Skeletal muscle satellite cell (primary cell): ENCODE results near the gene BARX2.

Experiments
- H3K27me3 ChIP-seq: 2 replicates; pipeline ENCODE4 v1.7.0; 2013; ENCODE audit warnings: low read length; ENCODE audit not compliant: control insufficient read depth, insufficient read depth
- H3K36me3 ChIP-seq: 2 replicates; pipeline ENCODE4 v1.7.0; 2013; ENCODE audit warnings: mild to moderate bottlenecking, control low read depth, low read length; ENCODE audit not compliant: insufficient read depth
- H3K4me1 ChIP-seq: 2 replicates; pipeline ENCODE4 v1.7.0; 2013; ENCODE audit warnings: low read length; ENCODE audit not compliant: control insufficient read depth, insufficient read depth
- H3K4me2 ChIP-seq: 2 replicates; pipeline ENCODE4 v1.7.0; 2013; ENCODE audit warnings: mild to moderate bottlenecking, low read length
- H3K4me3 ChIP-seq: 2 replicates; pipeline ENCODE4 v1.7.0; 2013; ENCODE audit warnings: low read length
- H3K9ac ChIP-seq: 2 replicates; pipeline ENCODE4 v1.7.0; 2013; ENCODE audit warnings: mild to moderate bottlenecking, low read depth, low read length, moderate library complexity
- H3K9me3 ChIP-seq: replicated peaks from 2 replicates; pipeline ENCODE4 v1.7.0; 2013; ENCODE audit warnings: mild to moderate bottlenecking, control low read depth, low read length

BARX2 gene

DNA sequence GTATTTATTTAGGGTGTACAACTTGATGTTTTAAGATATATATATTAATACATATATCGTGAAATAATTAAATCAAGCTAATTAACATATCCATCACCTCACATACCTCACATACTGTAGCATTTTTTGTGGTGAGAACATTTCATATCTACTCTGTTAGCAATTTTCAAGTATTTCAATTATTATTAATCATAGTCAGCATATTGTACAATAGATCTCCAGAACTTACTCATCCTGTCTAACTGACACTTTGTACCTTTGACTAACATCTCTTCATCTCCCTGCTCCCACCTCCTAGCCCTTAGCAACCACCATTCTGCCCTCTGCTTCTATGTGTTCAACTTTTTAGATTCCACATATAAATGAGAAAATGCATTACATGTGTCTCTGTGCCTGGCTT, 108.4 kb downstream of the BARX2 start:
- Histone ChIP-seq H3K4me3 (no peak overlapping the region), H3K4me1 (no peaks in the 10 kb centered on the region), H3K36me3 (no peaks in the 10 kb centered on the region), H3K4me2 (no peak overlapping the region), H3K9me3 (no peaks in the 10 kb centered on the region), H3K9ac (no peak overlapping the region), H3K27me3 (no peaks in the 10 kb centered on the region)

DNA sequence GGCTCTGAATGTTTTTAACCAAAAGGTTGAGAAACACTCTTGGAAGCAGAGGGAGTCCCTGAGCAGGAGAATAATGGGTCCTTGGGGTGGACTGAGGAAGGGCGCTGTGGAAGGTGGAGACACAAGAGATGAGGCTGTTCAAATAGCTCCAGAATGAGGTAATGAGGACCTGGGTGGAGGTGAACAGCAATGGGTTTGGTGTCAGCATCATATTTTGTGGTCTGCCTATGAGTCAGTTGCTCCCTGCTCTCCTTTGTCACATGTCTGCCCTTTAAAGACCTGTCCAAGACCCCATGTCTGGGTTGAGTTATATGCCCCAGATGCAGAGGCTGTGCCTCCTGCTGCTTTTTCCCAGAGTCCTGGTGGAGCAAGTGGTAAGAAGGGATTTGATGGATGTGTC, 113.6 kb downstream of the BARX2 start:
- Histone ChIP-seq H3K9me3 (no peaks in the 10 kb centered on the region), H3K4me3 (no peak overlapping the region), H3K36me3 (no peaks in the 10 kb centered on the region), H3K4me1 (no peaks in the 10 kb centered on the region), H3K4me2 (no peak overlapping the region), H3K27me3 (no peaks in the 10 kb centered on the region), H3K9ac (no peak overlapping the region)

DNA sequence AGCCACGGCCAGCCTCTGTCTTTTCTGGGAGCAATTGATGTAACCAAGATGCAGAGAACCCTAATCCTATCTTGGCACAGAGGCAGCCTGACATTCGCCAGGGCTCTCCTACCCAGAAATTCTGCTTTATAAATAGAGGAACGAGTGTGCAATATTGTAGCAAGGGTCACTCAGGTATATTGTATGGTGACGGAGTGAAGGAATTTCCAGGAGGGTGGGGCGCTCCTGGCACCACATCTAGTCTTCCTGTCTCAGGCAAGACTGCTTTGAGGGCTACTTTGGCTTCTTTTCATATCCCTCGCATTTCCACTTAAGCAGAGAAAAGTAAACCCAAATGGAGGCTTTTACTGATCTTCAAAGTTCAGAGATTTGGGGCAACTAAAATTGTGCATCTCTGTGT, 114.4 kb downstream of the BARX2 start:
- Histone ChIP-seq H3K9me3 (no peaks in the 10 kb centered on the region), H3K4me3 (no peak overlapping the region), H3K36me3 (no peaks in the 10 kb centered on the region), H3K4me1 (no peaks in the 10 kb centered on the region), H3K27me3 (no peaks in the 10 kb centered on the region), H3K9ac (no peak overlapping the region), H3K4me2 (no peak overlapping the region)

DNA sequence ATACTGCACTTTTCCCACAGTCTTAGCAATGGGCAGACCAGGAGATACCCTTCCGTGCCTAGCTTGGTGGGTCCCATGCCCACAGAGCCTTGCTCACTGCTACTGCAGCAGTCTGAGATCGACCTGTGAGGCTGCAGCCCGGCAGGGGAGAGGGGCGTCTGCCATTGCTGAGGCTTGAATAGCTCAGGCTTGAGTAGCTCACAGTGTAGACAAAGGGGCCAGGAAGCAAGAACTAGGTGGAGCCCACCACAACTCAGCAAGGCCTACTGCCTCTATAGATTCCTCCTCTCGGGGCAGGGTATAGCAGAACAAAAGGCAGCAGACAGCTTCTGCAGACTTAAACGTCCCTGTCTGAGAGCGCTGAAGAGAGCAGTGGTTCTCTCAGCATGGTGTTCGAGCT, 118.1 kb downstream of the BARX2 start:
- Histone ChIP-seq H3K9me3 (no peaks in the 10 kb centered on the region), H3K27me3 (no peaks in the 10 kb centered on the region), H3K4me2 (no peak overlapping the region), H3K36me3 (no peaks in the 10 kb centered on the region), H3K9ac (no peak overlapping the region), H3K4me3 (no peak overlapping the region), H3K4me1 (no peaks in the 10 kb centered on the region)
